PC-3 (cell line): ENCODE measurements around the gene UCK1.

ENCODE experiments used
- EZH2 ChIP-seq: fragments of 300-600 bp; sonication (generic); IDR thresholded peaks from one replicate; pipeline ENCODE4 v1.6.1; 2017; ENCODE audit warnings: antibody characterized with exemption, mild to moderate bottlenecking, low read length; ENCODE audit not compliant: unreplicated experiment
- EZH2phosphoT487 ChIP-seq: fragments of 300-600 bp; sonication (generic); IDR thresholded peaks from 2 replicates; pipeline ENCODE4 v1.6.1; 2018; ENCODE audit warnings: mild to moderate bottlenecking, antibody characterized with exemption, low read length, borderline replicate concordance
- TF ChIP-seq, protein P1 (sequence below): fragments of 300-600 bp; sonication (generic); conservative IDR thresholded peaks from 2 replicates; pipeline ENCODE4 v1.5.1; 2017; ENCODE audit warnings: antibody characterized with exemption, low read depth, mild to moderate bottlenecking, low read length

DNA sequence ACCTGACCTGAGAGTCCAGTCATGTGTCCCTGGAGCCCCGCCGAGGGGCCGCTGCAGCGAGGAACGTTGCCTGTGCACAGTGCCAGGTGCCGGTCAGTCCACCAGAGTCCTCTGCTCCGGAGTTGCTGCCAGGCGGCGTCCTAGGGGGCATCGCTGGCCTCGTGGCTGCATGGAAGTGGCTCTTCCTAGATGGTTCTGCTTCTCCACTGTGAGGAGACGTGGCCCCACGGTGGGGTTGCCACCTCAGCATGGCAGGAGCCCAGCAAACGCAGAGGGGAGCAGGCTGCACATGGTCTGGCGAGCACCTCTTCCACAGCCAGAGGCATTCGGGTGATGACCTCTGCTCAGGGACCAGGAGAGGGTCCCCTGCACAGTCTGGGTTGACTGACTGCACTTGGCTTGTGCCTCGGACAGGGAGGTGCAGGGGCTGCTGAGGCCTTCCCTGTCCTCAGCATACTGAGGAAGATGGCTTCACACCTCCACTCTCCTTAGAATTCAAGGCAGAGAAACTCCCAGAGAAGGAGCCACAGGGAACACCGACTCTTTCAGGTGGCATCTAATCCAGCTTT lies 54.2 kb downstream of the UCK1 start:
- TF ChIP-seq, protein P1, sequence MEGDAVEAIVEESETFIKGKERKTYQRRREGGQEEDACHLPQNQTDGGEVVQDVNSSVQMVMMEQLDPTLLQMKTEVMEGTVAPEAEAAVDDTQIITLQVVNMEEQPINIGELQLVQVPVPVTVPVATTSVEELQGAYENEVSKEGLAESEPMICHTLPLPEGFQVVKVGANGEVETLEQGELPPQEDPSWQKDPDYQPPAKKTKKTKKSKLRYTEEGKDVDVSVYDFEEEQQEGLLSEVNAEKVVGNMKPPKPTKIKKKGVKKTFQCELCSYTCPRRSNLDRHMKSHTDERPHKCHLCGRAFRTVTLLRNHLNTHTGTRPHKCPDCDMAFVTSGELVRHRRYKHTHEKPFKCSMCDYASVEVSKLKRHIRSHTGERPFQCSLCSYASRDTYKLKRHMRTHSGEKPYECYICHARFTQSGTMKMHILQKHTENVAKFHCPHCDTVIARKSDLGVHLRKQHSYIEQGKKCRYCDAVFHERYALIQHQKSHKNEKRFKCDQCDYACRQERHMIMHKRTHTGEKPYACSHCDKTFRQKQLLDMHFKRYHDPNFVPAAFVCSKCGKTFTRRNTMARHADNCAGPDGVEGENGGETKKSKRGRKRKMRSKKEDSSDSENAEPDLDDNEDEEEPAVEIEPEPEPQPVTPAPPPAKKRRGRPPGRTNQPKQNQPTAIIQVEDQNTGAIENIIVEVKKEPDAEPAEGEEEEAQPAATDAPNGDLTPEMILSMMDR: no peak
- TF ChIP-seq EZH2phosphoT487 (no peak), EZH2 (no peak)
